Ovary (tissue), 9 donors: ENCODE results near the gene DYNLT4. TPM values are rescaled to one million over a fixed set of nuclear protein-coding genes. Genes with fewer than 3 reads are reported as not detected.

Experiments
- DNase-seq, 5 donors: peaks; one replicate each; pipeline ENCODE4 v3.0.0-alpha.2; 2019 to 2020
- H3K27ac ChIP-seq, 2 donors: fragments of 200-600 bp; one replicate each; pipeline versions ENCODE4 v1.5.1 to v1.8.0; 2019 to 2022
- H3K27me3 ChIP-seq: fragments of 200-600 bp; one replicate; pipeline ENCODE4 v1.8.0; 2022
- H3K36me3 ChIP-seq: fragments of 200-600 bp; sonication (generic); one replicate; pipeline ENCODE4 v1.5.1; 2019
- H3K4me1 ChIP-seq: one replicate; pipeline ENCODE4 v1.8.1; 2013; ENCODE audit warnings: mild to moderate bottlenecking, moderate library complexity; ENCODE audit not compliant: insufficient read depth
- H3K4me3 ChIP-seq: fragments of 200-600 bp; sonication (generic); one replicate; pipeline ENCODE4 v1.5.1; 2017
- H3K9me3 ChIP-seq, 2 donors: fragments of 200-600 bp in 1 of 2; sonication (generic) in 1 of 2; one replicate each; pipeline versions ENCODE4 v1.5.1 to v1.8.1; 2013 to 2019; ENCODE audit warnings: mild to moderate bottlenecking in 1 of 2, moderate library complexity in 1 of 2
- CTCF ChIP-seq, 3 donors: fragments of 450-650 bp in 2 of 3; fragments of 200-600 bp in 1 of 3; IDR thresholded peaks; one replicate each; pipeline versions ENCODE4 v1.5.1 to v1.8.0; 2016 to 2022; ENCODE audit warnings: antibody characterized with exemption in 3 of 3, mild to moderate bottlenecking in 1 of 3
- EP300 ChIP-seq: sonication (generic); formaldehyde crosslinking; IDR thresholded peaks from one replicate; pipeline ENCODE4 v1.6.1; 2017; ENCODE audit warnings: antibody characterized with exemption
- POLR2A ChIP-seq: fragments of 450-650 bp; IDR thresholded peaks from one replicate; pipeline ENCODE4 v1.6.1; 2017; ENCODE audit warnings: antibody characterized with exemption, mild to moderate bottlenecking, moderate library complexity
- WGBS, 3 donors: extraction: QIAGEN DNeasy Blood & Tissue Kit in 1 of 3; methylation state at CpG; one replicate each; pipeline versions ENCODE4 v1.1.5 to v1.1.7; 2013 to 2017; 5-methylcytosine and 5-hydroxymethylcytosine counted together
- intact Hi-C, 4 donors: fragments of 100-400 bp; cut with DNase I; formaldehyde crosslinking; loops; one replicate each; pipeline versions ENCODE4 v1.11.0 to v1.15.1; 2022 to 2023
- polyA plus RNA-seq, 2 donors: library from polyadenylated mRNA; stranded (reverse); fragments of 200-250 nt in 1 of 2; fragments of 350-450 nt in 1 of 2; fragmentation: Illumina TruSeq in 1 of 2; extraction: RNeasy Lipid Tissue Mini Kit (QIAGEN cat#74804) in 1 of 2; gene quantifications; one replicate each; pipeline ENCODE4 v1.2.3, GENCODE V29; 2013 to 2014
- total RNA-seq, 7 donors: library from RNA; depleted of rRNA in 2 of 7; stranded (reverse); fragments of >200 nt in 2 of 7; fragmentation: NEBNext Ultra II Directional in 3 of 7; extraction: Animal tissue kit (Norgen Biotek cat#: 25700) in 3 of 7; gene quantifications; one replicate each; pipeline versions ENCODE4 v1.1.0 to v1.2.4, GENCODE V29; 2016 to 2023
- donor health status: DM: no; HTN: no; CAD: no; lungs with moderate emphysema.
- donor health status: DM: no; HTN: no; CAD: no.
- donor health status: Bipolar disorder and iron deficiency.
- donor health status: DM: yes; HTN: yes; CAD: no.
- donor health status: DM: no; HTN: no; CAD: no.
- donor health status: DM: yes; HTN: yes; CAD: no.

The DYNLT4 gene
- total and polyA plus RNA-seq, 9 donors = 0.22 to 23.7 (median 0.74) TPM; not detected in 1

DNA sequence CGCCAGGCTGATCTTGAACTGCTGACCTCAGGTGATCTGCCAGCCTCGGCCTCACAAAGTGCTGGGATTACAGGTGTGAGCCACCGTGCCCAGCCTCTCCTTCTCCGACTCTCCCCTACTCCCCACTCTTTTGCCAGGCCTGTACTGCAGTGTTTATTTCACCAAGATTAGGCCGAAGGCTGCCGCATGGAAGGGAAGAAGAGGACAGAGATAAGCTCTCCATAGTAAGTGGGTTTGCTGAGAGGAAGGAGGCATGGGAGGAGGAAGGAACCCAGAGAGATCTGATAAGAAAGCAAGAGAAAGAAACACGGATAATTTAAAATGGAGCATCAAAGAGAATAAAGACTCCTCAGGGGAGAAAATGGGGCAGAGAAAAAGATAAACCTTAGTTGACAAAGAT lies 27.2 kb upstream of the DYNLT4 start:
- Histone ChIP-seq H3K27ac (no peak overlapping the region), H3K36me3 (no peaks in the 10 kb centered on the region), H3K4me3 (no peak overlapping the region), H3K9me3 (no peaks in the 10 kb centered on the region), H3K27me3 (no peaks in the 10 kb centered on the region), H3K4me1 (peaks cover 2% of the 10 kb centered on the region)
- intact Hi-C loops = loop anchor here in 2 of 4 donors (5.0 to 10.0 kb wide), 2 partner anchors 50 to 178 kb away; partner anchors contain the start of genes BEST4 (in 1 of the 2), HECTD3 (in 1 of the 2) and UROD (in 1 of the 2)
- peak in 1 of 5 donors; percentile 14 for DNase-seq
- 67 to 78% (median 70%) methylated on average over 7 of the region's 7 CpGs for WGBS, 3 donors
- TF ChIP-seq CTCF (IDR thresholded peaks at IDR 0.05) (no peak), POLR2A (no peak), EP300 (no peak)

DNA sequence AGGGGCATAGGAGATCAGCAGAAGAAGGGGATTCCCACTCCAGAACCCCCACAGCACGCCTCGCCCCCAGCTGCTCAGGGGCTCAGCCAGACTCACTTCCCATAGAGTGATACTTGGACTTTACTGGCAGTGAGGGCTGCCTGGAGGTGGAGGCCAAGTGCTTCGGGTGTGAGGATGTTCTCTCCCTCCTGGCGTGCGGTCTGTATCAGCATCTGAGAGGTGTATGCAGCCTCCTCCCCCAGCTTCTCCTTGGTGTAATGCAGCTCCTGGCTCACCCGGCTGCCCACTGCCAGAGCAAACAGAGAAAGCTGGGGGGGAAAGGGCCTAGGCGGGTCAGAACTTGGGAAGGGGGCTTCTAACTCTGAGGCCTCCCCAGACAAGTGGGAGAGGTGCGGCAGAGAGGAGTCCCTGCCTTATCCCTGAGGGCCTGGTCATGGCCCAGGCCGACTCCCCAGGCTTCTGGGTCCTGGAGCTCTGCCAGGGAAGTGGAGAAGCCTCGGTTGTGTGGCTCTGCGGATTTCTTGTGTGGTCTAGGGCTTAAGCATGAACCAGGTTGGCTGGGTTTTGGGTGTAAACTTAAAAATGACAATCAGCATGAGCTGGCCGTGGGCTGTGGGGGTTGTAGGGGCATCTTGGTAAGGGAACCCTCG lies 25.0 kb upstream of the DYNLT4 start:
- peak in 1 of 5 donors; percentile 48 for DNase-seq
- intact Hi-C loops = loop anchor here in 2 of 4 donors (5.0 to 10.0 kb wide), 2 partner anchors 47 to 180 kb away; partner anchors contain the start of genes BEST4 (in 1 of the 2), HECTD3 (in 1 of the 2) and UROD (in 1 of the 2)

GRCh38 chr1:44831516-44831915 lies 24.4 kb upstream of the DYNLT4 start:
- Histone ChIP-seq H3K9me3 (no peaks in the 10 kb centered on the region), H3K4me3 (no peak overlapping the region), H3K4me1 (no peaks in the 10 kb centered on the region), H3K27me3 (no peaks in the 10 kb centered on the region), H3K36me3 (no peaks in the 10 kb centered on the region), H3K27ac (no peak overlapping the region)
- intact Hi-C loops = loop anchor here in 2 of 4 donors (5.0 to 10.0 kb wide), 2 partner anchors 47 to 181 kb away; partner anchors contain the start of genes BEST4 (in 1 of the 2), HECTD3 (in 1 of the 2) and UROD (in 1 of the 2)
- WGBS, 3 donors = 56 to 64% (median 60%) methylated on average over 9 of the region's 9 CpGs
- TF ChIP-seq POLR2A (no peak), EP300 (no peak), CTCF (IDR thresholded peaks at IDR 0.05) (no peak)
- peak in 1 of 5 donors; percentile 17 for DNase-seq

More for the DNA sequence above, 25.0 kb upstream of the DYNLT4 start:
- no peaks in the 10 kb centered on the region for H3K36me3 ChIP-seq
- H3K9me3 ChIP-seq = no peaks in the 10 kb centered on the region
- H3K4me1 ChIP-seq = no peaks in the 10 kb centered on the region
- H3K4me3 ChIP-seq = no peak overlapping the region
- no peak overlapping the region for H3K27ac ChIP-seq
- H3K27me3 ChIP-seq = no peaks in the 10 kb centered on the region
- 65 to 68% (median 68%) methylated on average over 13 of the region's 13 CpGs for WGBS, 3 donors
- no peak for TF ChIP-seq CTCF (IDR thresholded peaks at IDR 0.05)
- no peak for TF ChIP-seq POLR2A
- no peak for TF ChIP-seq EP300

DNA sequence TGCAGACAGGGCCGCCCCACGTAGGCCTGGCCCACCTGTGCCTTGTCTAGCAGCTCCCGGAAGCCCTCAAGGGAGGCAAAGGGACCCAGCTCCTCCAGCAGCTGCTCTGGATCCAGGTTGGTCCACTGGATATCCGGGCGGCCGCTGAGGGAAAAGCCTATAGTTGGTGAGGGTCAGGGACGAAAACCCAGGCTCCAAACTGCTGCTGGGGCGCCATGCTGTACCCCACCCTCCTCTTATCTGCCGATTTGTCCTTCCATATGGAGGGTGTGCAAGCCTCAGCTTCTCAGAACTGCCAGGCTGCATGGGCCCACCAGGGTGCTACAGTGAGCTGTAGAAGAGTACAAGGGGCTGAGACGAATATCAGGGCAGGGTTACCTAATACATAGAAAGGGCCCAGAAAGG lies 23.8 kb upstream of the DYNLT4 start:
- Histone ChIP-seq H3K36me3 (no peaks in the 10 kb centered on the region), H3K4me3 (no peak overlapping the region), H3K9me3 (no peaks in the 10 kb centered on the region), H3K4me1 (no peaks in the 10 kb centered on the region), H3K27ac (no peak overlapping the region), H3K27me3 (no peaks in the 10 kb centered on the region)
- TF ChIP-seq EP300 (no peak), POLR2A (no peak), CTCF (IDR thresholded peaks at IDR 0.05) (no peak)
- 77 to 83% (median 82%) methylated on average over 10 of the region's 10 CpGs for WGBS, 3 donors
- DNase-seq = peak in 1 of 5 donors; percentile 14
- intact Hi-C loops = loop anchor here in 2 of 4 donors (5.0 to 10.0 kb wide), 2 partner anchors 46 to 181 kb away; partner anchors contain the start of genes BEST4 (in 1 of the 2), HECTD3 (in 1 of the 2) and UROD (in 1 of the 2)
